Stimulated activated CD4-positive, alpha-beta T cell treated with anti-CD3 and anti-CD28 coated beads, Interleukin-1b, Interleukin-23, amount 100 ng/mL, for 4 hours (primary cell): ENCODE results near the gene PYY.
"Not testable (repeated sequence)": the region's sequence is repeated elsewhere in the genome, so short reads cannot be mapped to it uniquely, and the experiment has no call there.

Source experiments
- DNase-seq, 2 donors: peaks; one replicate each; pipeline ENCODE4 v3.0.0-alpha.2; 2020; ENCODE audit warnings: low read depth in 2 of 2

The PYY gene

GRCh38 chr17:43979011-43979410, 25.3 kb upstream of the PYY start:
- DNase-seq = no peak

GRCh38 chr17:43978078-43978477, 24.3 kb upstream of the PYY start:
- no peak for DNase-seq

GRCh38 chr17:43976963-43977837, 23.5 kb upstream of the PYY start:
- DNase-seq = no peak

GRCh38 chr17:43975898-43976297, 22.2 kb upstream of the PYY start:
- DNase-seq = no peak

GRCh38 chr17:43974382-43975266, 20.9 kb upstream of the PYY start:
- no peak for DNase-seq

GRCh38 chr17:43972444-43973212, 18.9 kb upstream of the PYY start:
- not testable (repeated sequence) for DNase-seq

- not testable (repeated sequence) for DNase-seq
Observed at GRCh38 chr17:43971436-43971835, 17.7 kb upstream of the PYY start.

GRCh38 chr17:43970366-43970765, 16.6 kb upstream of the PYY start:
- no peak for DNase-seq

GRCh38 chr17:43967251-43967875, 13.6 kb upstream of the PYY start:
- no peak for DNase-seq

GRCh38 chr17:43966276-43966675, 12.5 kb upstream of the PYY start:
- DNase-seq = no peak

- DNase-seq = no peak
Observed at GRCh38 chr17:43962479-43962878, 8.7 kb upstream of the PYY start.

GRCh38 chr17:43961954-43962353, 8.2 kb upstream of the PYY start:
- no peak for DNase-seq

- not testable (repeated sequence) for DNase-seq
Observed at GRCh38 chr17:43961292-43961691, 7.6 kb upstream of the PYY start.

- DNase-seq = no peak
Observed at GRCh38 chr17:43958748-43959352, 5.1 kb upstream of the PYY start.

- DNase-seq = no peak
Observed at GRCh38 chr17:43956222-43956621, 2.5 kb upstream of the PYY start.

GRCh38 chr17:43952724-43953666, 745 bp downstream of the PYY start:
- no peak for DNase-seq

GRCh38 chr17:43952351-43952723, 1.4 kb downstream of the PYY start:
- no peak for DNase-seq

- DNase-seq = no peak
Observed at GRCh38 chr17:43951750-43952149, 2.0 kb downstream of the PYY start.

- DNase-seq = no peak
Observed at GRCh38 chr17:43950554-43950953, 3.2 kb downstream of the PYY start.

GRCh38 chr17:43949781-43950180, 4.0 kb downstream of the PYY start:
- DNase-seq = no peak
